ENCODE data around the gene PTPRN2.
"Not testable (repeated sequence)": the region's sequence is repeated elsewhere in the genome, so short reads cannot be mapped to it uniquely, and the experiment has no call there.

The PTPRN2 gene

GRCh38 chr7:157853076-157853788 lies 734.4 kb downstream of the PTPRN2 start:
- H3K4me2 ChIP-seq (ENCODE audit: low read length): no peak overlapping the region
- H3K9me3 ChIP-seq (replicated peaks; ENCODE audit: low read length): peaks cover 21% of the 10 kb centered on the region
- no peaks in the 10 kb centered on the region for H3K36me3 ChIP-seq (ENCODE audit: insufficient read depth, low read length)
- no peaks in the 10 kb centered on the region for H3K27me3 ChIP-seq (ENCODE audit: control insufficient read depth, insufficient read depth, low read length)
- no peaks in the 10 kb centered on the region for H3K4me1 ChIP-seq (ENCODE audit: control insufficient read depth, insufficient read depth, low read length)
- H3K9ac ChIP-seq (ENCODE audit: low read depth, low read length): no peak overlapping the region
- no peak overlapping the region for H3K4me3 ChIP-seq (ENCODE audit: low read length)

GRCh38 chr7:157851501-157852067 lies 736.0 kb downstream of the PTPRN2 start:
- H3K4me3 ChIP-seq (ENCODE audit: low read length): no peak overlapping the region
- no peak overlapping the region for H3K4me2 ChIP-seq (ENCODE audit: low read length)
- H3K9me3 ChIP-seq (replicated peaks; ENCODE audit: low read length): peaks cover 21% of the 10 kb centered on the region
- H3K36me3 ChIP-seq (ENCODE audit: insufficient read depth, low read length): no peaks in the 10 kb centered on the region
- no peaks in the 10 kb centered on the region for H3K4me1 ChIP-seq (ENCODE audit: control insufficient read depth, insufficient read depth, low read length)
- no peaks in the 10 kb centered on the region for H3K27me3 ChIP-seq (ENCODE audit: control insufficient read depth, insufficient read depth, low read length)
- H3K9ac ChIP-seq (ENCODE audit: low read depth, low read length): no peak overlapping the region

GRCh38 chr7:157850481-157851444 lies 736.9 kb downstream of the PTPRN2 start:
- H3K36me3 ChIP-seq (ENCODE audit: insufficient read depth, low read length): no peaks in the 10 kb centered on the region
- no peak overlapping the region for H3K4me2 ChIP-seq (ENCODE audit: low read length)
- H3K9me3 ChIP-seq (replicated peaks; ENCODE audit: low read length): peaks cover 24% of the 10 kb centered on the region
- no peaks in the 10 kb centered on the region for H3K4me1 ChIP-seq (ENCODE audit: control insufficient read depth, insufficient read depth, low read length)
- no peaks in the 10 kb centered on the region for H3K27me3 ChIP-seq (ENCODE audit: control insufficient read depth, insufficient read depth, low read length)
- no peak overlapping the region for H3K9ac ChIP-seq (ENCODE audit: low read depth, low read length)
- H3K4me3 ChIP-seq (ENCODE audit: low read length): no peak overlapping the region

GRCh38 chr7:157849726-157850125 lies 737.9 kb downstream of the PTPRN2 start:
- no peaks in the 10 kb centered on the region for H3K36me3 ChIP-seq (ENCODE audit: insufficient read depth, low read length)
- no peak overlapping the region for H3K4me2 ChIP-seq (ENCODE audit: low read length)
- H3K4me3 ChIP-seq (ENCODE audit: low read length): no peak overlapping the region
- H3K4me1 ChIP-seq (ENCODE audit: control insufficient read depth, insufficient read depth, low read length): no peaks in the 10 kb centered on the region
- H3K27me3 ChIP-seq (ENCODE audit: control insufficient read depth, insufficient read depth, low read length): no peaks in the 10 kb centered on the region
- no peak overlapping the region for H3K9ac ChIP-seq (ENCODE audit: low read depth, low read length)
- H3K9me3 ChIP-seq (replicated peaks; ENCODE audit: low read length): peaks cover 25% of the 10 kb centered on the region

- peaks cover 28% of the 10 kb centered on the region for H3K9me3 ChIP-seq (replicated peaks; ENCODE audit: low read length)
- no peaks in the 10 kb centered on the region for H3K4me1 ChIP-seq (ENCODE audit: control insufficient read depth, insufficient read depth, low read length)
Measured at GRCh38 chr7:157849341-157849596, 738.4 kb downstream of the PTPRN2 start.

GRCh38 chr7:157848508-157849340 lies 738.9 kb downstream of the PTPRN2 start:
- Histone ChIP-seq H3K9me3 (replicated peaks; ENCODE audit: low read length) (peaks cover 26% of the 10 kb centered on the region), H3K4me2 (ENCODE audit: low read length) (no peak overlapping the region), H3K4me1 (ENCODE audit: control insufficient read depth, insufficient read depth, low read length) (no peaks in the 10 kb centered on the region), H3K9ac (ENCODE audit: low read depth, low read length) (no peak overlapping the region), H3K27me3 (ENCODE audit: control insufficient read depth, insufficient read depth, low read length) (no peaks in the 10 kb centered on the region), H3K4me3 (ENCODE audit: low read length) (no peak overlapping the region), H3K36me3 (ENCODE audit: insufficient read depth, low read length) (no peaks in the 10 kb centered on the region)

More at GRCh38 chr7:157849341-157849596, 738.4 kb downstream of the PTPRN2 start:
- Histone ChIP-seq H3K9ac (ENCODE audit: low read depth, low read length) (no peak overlapping the region), H3K36me3 (ENCODE audit: insufficient read depth, low read length) (no peaks in the 10 kb centered on the region), H3K4me2 (ENCODE audit: low read length) (no peak overlapping the region), H3K27me3 (ENCODE audit: control insufficient read depth, insufficient read depth, low read length) (no peaks in the 10 kb centered on the region), H3K4me3 (ENCODE audit: low read length) (no peak overlapping the region)

- H3K27me3 ChIP-seq (ENCODE audit: control insufficient read depth, insufficient read depth, low read length); H3K4me1 ChIP-seq (ENCODE audit: control insufficient read depth, insufficient read depth, low read length): not testable (repeated sequence)
Measured at GRCh38 chr7:157847756-157848487, 739.7 kb downstream of the PTPRN2 start.

GRCh38 chr7:157846746-157847145 lies 740.9 kb downstream of the PTPRN2 start:
- H3K9me3 ChIP-seq (replicated peaks; ENCODE audit: low read length): peaks cover 23% of the 10 kb centered on the region
- not testable (repeated sequence) for H3K4me1 ChIP-seq (ENCODE audit: control insufficient read depth, insufficient read depth, low read length); H3K4me3 ChIP-seq (ENCODE audit: low read length); H3K4me2 ChIP-seq (ENCODE audit: low read length); H3K9ac ChIP-seq (ENCODE audit: low read depth, low read length); H3K27me3 ChIP-seq (ENCODE audit: control insufficient read depth, insufficient read depth, low read length); H3K36me3 ChIP-seq (ENCODE audit: insufficient read depth, low read length)

More at GRCh38 chr7:157847756-157848487, 739.7 kb downstream of the PTPRN2 start:
- H3K4me2 ChIP-seq (ENCODE audit: low read length); H3K36me3 ChIP-seq (ENCODE audit: insufficient read depth, low read length); H3K9ac ChIP-seq (ENCODE audit: low read depth, low read length); H3K4me3 ChIP-seq (ENCODE audit: low read length): not testable (repeated sequence)
- H3K9me3 ChIP-seq (replicated peaks; ENCODE audit: low read length): peaks cover 24% of the 10 kb centered on the region

GRCh38 chr7:157846271-157846670 lies 741.4 kb downstream of the PTPRN2 start:
- H3K36me3 ChIP-seq (ENCODE audit: insufficient read depth, low read length): no peaks in the 10 kb centered on the region
- no peak overlapping the region for H3K4me3 ChIP-seq (ENCODE audit: low read length)
- H3K27me3 ChIP-seq (ENCODE audit: control insufficient read depth, insufficient read depth, low read length): no peaks in the 10 kb centered on the region
- H3K4me2 ChIP-seq (ENCODE audit: low read length): no peak overlapping the region
- H3K9ac ChIP-seq (ENCODE audit: low read depth, low read length): no peak overlapping the region
- H3K9me3 ChIP-seq (replicated peaks; ENCODE audit: low read length): peaks cover 19% of the 10 kb centered on the region
- H3K4me1 ChIP-seq (ENCODE audit: control insufficient read depth, insufficient read depth, low read length): no peaks in the 10 kb centered on the region

GRCh38 chr7:157845203-157845835 lies 742.3 kb downstream of the PTPRN2 start:
- H3K27me3 ChIP-seq (ENCODE audit: control insufficient read depth, insufficient read depth, low read length): no peaks in the 10 kb centered on the region
- no peak overlapping the region for H3K4me3 ChIP-seq (ENCODE audit: low read length)
- peaks cover 21% of the 10 kb centered on the region for H3K9me3 ChIP-seq (replicated peaks; ENCODE audit: low read length)
- H3K9ac ChIP-seq (ENCODE audit: low read depth, low read length): no peak overlapping the region
- no peaks in the 10 kb centered on the region for H3K4me1 ChIP-seq (ENCODE audit: control insufficient read depth, insufficient read depth, low read length)
- no peak overlapping the region for H3K4me2 ChIP-seq (ENCODE audit: low read length)
- no peaks in the 10 kb centered on the region for H3K36me3 ChIP-seq (ENCODE audit: insufficient read depth, low read length)
